ENCODE data around the gene RGR.
A peak's percentile ranks its signal among the peaks of the same experiment; 100 is the strongest.

RGR gene

GRCh38 chr10:84302223-84302622 is 57.4 kb downstream of the RGR start:
- no peak for DNase-seq

GRCh38 chr10:84306751-84307384 is 62.0 kb downstream of the RGR start:
- DNase-seq, result no peak

GRCh38 chr10:84308021-84308420 is 63.2 kb downstream of the RGR start:
- DNase-seq, result no peak

GRCh38 chr10:84308481-84309304 is 63.8 kb downstream of the RGR start:
- DNase-seq, result peak; percentile 26
